PC-9 (cell line): ENCODE measurements around the gene SEMA3E.

Experiments
- CTCF ChIP-seq: fragments of 200-600 bp; sonication (generic); conservative IDR thresholded peaks from 2 replicates; pipeline ENCODE4 v1.6.1; 2017; ENCODE audit warnings: mixed run types, antibody characterized with exemption, mild to moderate bottlenecking, moderate library complexity
- EZH2 ChIP-seq: fragments of 200-600 bp; sonication (generic); IDR thresholded peaks from 2 replicates; pipeline ENCODE4 v1.8.0; 2017; ENCODE audit warnings: antibody characterized with exemption, low read depth

- TF ChIP-seq CTCF (no peak), EZH2 (no peak)
These were observed 32.4 kb upstream of the SEMA3E start for GRCh38 chr7:83681200-83681778.
